GM23338 (cell line): Measurements from ENCODE around the gene CFAP90. TPM values are rescaled to one million over a fixed set of nuclear protein-coding genes. Genes with fewer than 3 reads are reported as not detected.

Experiments used
- ATAC-seq: fragments of 200-7000 bp; cut with Tn5 transposase; 3 replicates; pipeline ENCODE4 v1.9.1; 2020
- DNase-seq: peaks from one replicate; pipeline ENCODE4 v3.0.0-alpha.2; 2015; ENCODE audit warnings: low spot score
- H2AFZ ChIP-seq: fragments of 200-600 bp; sonication (generic); 2 replicates; pipeline ENCODE4 v1.8.0; 2016; ENCODE audit warnings: antibody characterized with exemption, mild to moderate bottlenecking, moderate library complexity
- H3F3A ChIP-seq: fragments of 200-600 bp; sonication (generic); replicated peaks from 2 replicates; pipeline ENCODE4 v1.8.0; 2017; ENCODE audit warnings: antibody characterized with exemption, mixed run types, low read depth
- H3K27ac ChIP-seq: fragments of 200-600 bp; sonication (generic); 2 replicates; pipeline ENCODE4 v1.6.1; 2016; ENCODE audit warnings: low read depth
- H3K27me3 ChIP-seq: fragments of 200-600 bp; sonication (generic); 2 replicates; pipeline ENCODE4 v1.8.0; 2016; ENCODE audit warnings: mild to moderate bottlenecking, mixed run types, moderate library complexity; ENCODE audit not compliant: insufficient read depth
- H3K36me3 ChIP-seq: fragments of 200-600 bp; sonication (generic); 2 replicates; pipeline ENCODE4 v1.8.0; 2016; ENCODE audit warnings: mild to moderate bottlenecking; ENCODE audit not compliant: insufficient read depth
- H3K4me1 ChIP-seq: fragments of 200-600 bp; sonication (generic); 2 replicates; pipeline ENCODE4 v1.8.0; 2016; ENCODE audit warnings: mild to moderate bottlenecking, moderate library complexity; ENCODE audit not compliant: insufficient read depth
- H3K4me2 ChIP-seq: fragments of 200-600 bp; sonication (generic); 2 replicates; pipeline ENCODE4 v1.7.1; 2017; ENCODE audit warnings: mixed run types
- H3K4me3 ChIP-seq: fragments of 200-600 bp; sonication (generic); 2 replicates; pipeline ENCODE4 v1.6.1; 2016; ENCODE audit warnings: mixed run types
- H3K79me2 ChIP-seq: fragments of 200-600 bp; sonication (generic); replicated peaks from 2 replicates; pipeline ENCODE4 v1.8.0; 2017; ENCODE audit warnings: mild to moderate bottlenecking; ENCODE audit not compliant: insufficient read depth
- H3K9me2 ChIP-seq: fragments of 200-600 bp; sonication (generic); 2 replicates; pipeline ENCODE4 v1.8.0; 2017; ENCODE audit not compliant: insufficient read depth
- H4K20me1 ChIP-seq: fragments of 200-600 bp; sonication (generic); replicated peaks from 2 replicates; pipeline ENCODE4 v1.8.0; 2017; ENCODE audit warnings: mild to moderate bottlenecking; ENCODE audit not compliant: insufficient read depth
- H3K27ac Mint-ChIP-seq: 2 replicates; pipeline ENCODE4 v1.8.0; 2020; ENCODE audit warnings: inconsistent platforms, mild to moderate bottlenecking, moderate library complexity, mixed read lengths
- H3K27me3 Mint-ChIP-seq: 3 replicates; pipeline ENCODE4 v1.8.0; 2022; ENCODE audit warnings: low read depth, mild to moderate bottlenecking, moderate library complexity, mixed read lengths, inconsistent platforms; ENCODE audit not compliant: insufficient read depth, poor library complexity
- H3K36me3 Mint-ChIP-seq: 3 replicates; pipeline ENCODE4 v1.8.0; 2021; ENCODE audit warnings: low read depth, mild to moderate bottlenecking, inconsistent platforms, moderate library complexity, mixed read lengths
- H3K4me1 Mint-ChIP-seq: 3 replicates; pipeline ENCODE4 v1.8.0; 2020; ENCODE audit warnings: mild to moderate bottlenecking, inconsistent platforms, mixed read lengths
- H3K4me3 Mint-ChIP-seq: 3 replicates; pipeline ENCODE4 v1.8.0; 2021; ENCODE audit warnings: moderate library complexity, mild to moderate bottlenecking, inconsistent platforms, mixed read lengths
- H3K9me3 Mint-ChIP-seq: 3 replicates; pipeline ENCODE4 v1.8.0; 2020; ENCODE audit warnings: moderate library complexity, mild to moderate bottlenecking, inconsistent platforms, mixed read lengths
- CREB1 ChIP-seq: fragments of 250-450 bp; sonication (Bioruptor Pico); IDR thresholded peaks from 2 replicates; pipeline ENCODE4 v1.5.0; 2020; ENCODE audit warnings: low read depth, mild to moderate bottlenecking, moderate library complexity
- CTCF ChIP-seq, 2 experiments: fragments of 200-600 bp in 1 of 2; sonication (generic) in 1 of 2; conservative IDR thresholded peaks; 2 replicates each; pipeline versions ENCODE4 v1.5.1 to v1.6.1; 2016 to 2017; ENCODE audit warnings: antibody characterized with exemption in 2 of 2, low read depth in 2 of 2, mild to moderate bottlenecking in 2 of 2, moderate library complexity in 1 of 2
- ETS1 ChIP-seq: IDR thresholded peaks from 2 replicates; pipeline ENCODE4 v1.6.1; 2016; ENCODE audit warnings: antibody characterized with exemption
- EZH2 ChIP-seq: fragments of 200-600 bp; sonication (generic); IDR thresholded peaks from one replicate; pipeline ENCODE4 v1.8.0; 2017; ENCODE audit warnings: antibody characterized with exemption, mild to moderate bottlenecking, low read depth; ENCODE audit not compliant: unreplicated experiment
- EZH2phosphoT487 ChIP-seq: fragments of 200-600 bp; sonication (generic); IDR thresholded peaks from one replicate; pipeline ENCODE4 v1.8.1; 2018; ENCODE audit warnings: antibody characterized with exemption; ENCODE audit not compliant: unreplicated experiment
- JUNB ChIP-seq: IDR thresholded peaks from one replicate; pipeline ENCODE4 v1.6.1; 2016; ENCODE audit warnings: antibody characterized with exemption; ENCODE audit not compliant: unreplicated experiment
- NANOG ChIP-seq: IDR thresholded peaks from 2 replicates; pipeline ENCODE4 v1.6.1; 2016; ENCODE audit warnings: antibody characterized with exemption, borderline replicate concordance
- POLR2AphosphoS5 ChIP-seq: IDR thresholded peaks from 2 replicates; pipeline ENCODE4 v1.6.1; 2016; ENCODE audit warnings: antibody characterized with exemption, low read depth
- STAT1 ChIP-seq: IDR thresholded peaks from one replicate; pipeline ENCODE4 v1.6.1; 2016; ENCODE audit warnings: antibody characterized with exemption; ENCODE audit not compliant: unreplicated experiment
- ZNF114 ChIP-seq: fragments of 250-450 bp; sonication (Bioruptor Pico); IDR thresholded peaks from 2 replicates; pipeline ENCODE4 v1.5.0; 2020; ENCODE audit warnings: mild to moderate bottlenecking, moderate library complexity
- ZNF331 ChIP-seq: fragments of 250-450 bp; sonication (Bioruptor Pico); IDR thresholded peaks from 2 replicates; pipeline ENCODE4 v1.5.0; 2020; ENCODE audit warnings: low read depth, mild to moderate bottlenecking, moderate library complexity
- ZNF462 ChIP-seq: fragments of 250-450 bp; sonication (Bioruptor Pico); IDR thresholded peaks from 2 replicates; pipeline ENCODE4 v1.5.0; 2020; ENCODE audit warnings: mild to moderate bottlenecking, moderate library complexity
- polyA plus RNA-seq: library from polyadenylated mRNA; unstranded; fragments of >200 nt; fragmentation: Nextera tagmentation; extraction: Ambion mirVana; gene quantifications from 2 replicates; pipeline ENCODE4 v1.2.1, GENCODE V29; 2016
- total RNA-seq: library from RNA; depleted of rRNA; stranded (reverse); fragments of >200 nt; shearing (Covaris generic); gene quantifications from 2 replicates; pipeline ENCODE4 v1.2.3, GENCODE V29; 2014
- TF ChIP-seq, protein P1 (sequence below): IDR thresholded peaks from one replicate; pipeline ENCODE4 v1.6.1; 2018; ENCODE audit warnings: antibody characterized with exemption; ENCODE audit not compliant: unreplicated experiment

Gene CFAP90
- total and polyA plus RNA-seq, 2 experiments from 2014 or later: 0.10 to 1.0 TPM

GRCh38 chr5:7882926-7883325 lies 32.0 kb upstream of the CFAP90 start:
- Histone ChIP-seq H3K36me3 (peaks cover 48% of the 10 kb centered on the region), H3K4me3 (no peak overlapping the region), H3K4me1 (no peaks in the 10 kb centered on the region), H3K9me2 (no peaks in the 10 kb centered on the region), H4K20me1 (no peaks in the 10 kb centered on the region; the same call in 1 of the 2 replicates), H3K79me2 (peaks cover 11% of the 10 kb centered on the region), H3K27ac (no peak overlapping the region), H3K27me3 (no peaks in the 10 kb centered on the region), H3F3A (no peaks in the 10 kb centered on the region), H2AFZ (no peak overlapping the region), H3K4me2 (no peak overlapping the region)
- DNase-seq: no peak
- no peak for ATAC-seq
- Mint-ChIP-seq H3K27ac (no peak overlapping the region), H3K36me3 (peaks cover 63% of the 10 kb centered on the region), H3K27me3 (no peaks in the 10 kb centered on the region), H3K4me3 (no peak overlapping the region), H3K9me3 (no peaks in the 10 kb centered on the region), H3K4me1 (no peaks in the 10 kb centered on the region)
- TF ChIP-seq EZH2phosphoT487: no peak
- no peak for TF ChIP-seq ETS1
- no peak for TF ChIP-seq JUNB
- TF ChIP-seq POLR2AphosphoS5: no peak
- TF ChIP-seq, protein P1, sequence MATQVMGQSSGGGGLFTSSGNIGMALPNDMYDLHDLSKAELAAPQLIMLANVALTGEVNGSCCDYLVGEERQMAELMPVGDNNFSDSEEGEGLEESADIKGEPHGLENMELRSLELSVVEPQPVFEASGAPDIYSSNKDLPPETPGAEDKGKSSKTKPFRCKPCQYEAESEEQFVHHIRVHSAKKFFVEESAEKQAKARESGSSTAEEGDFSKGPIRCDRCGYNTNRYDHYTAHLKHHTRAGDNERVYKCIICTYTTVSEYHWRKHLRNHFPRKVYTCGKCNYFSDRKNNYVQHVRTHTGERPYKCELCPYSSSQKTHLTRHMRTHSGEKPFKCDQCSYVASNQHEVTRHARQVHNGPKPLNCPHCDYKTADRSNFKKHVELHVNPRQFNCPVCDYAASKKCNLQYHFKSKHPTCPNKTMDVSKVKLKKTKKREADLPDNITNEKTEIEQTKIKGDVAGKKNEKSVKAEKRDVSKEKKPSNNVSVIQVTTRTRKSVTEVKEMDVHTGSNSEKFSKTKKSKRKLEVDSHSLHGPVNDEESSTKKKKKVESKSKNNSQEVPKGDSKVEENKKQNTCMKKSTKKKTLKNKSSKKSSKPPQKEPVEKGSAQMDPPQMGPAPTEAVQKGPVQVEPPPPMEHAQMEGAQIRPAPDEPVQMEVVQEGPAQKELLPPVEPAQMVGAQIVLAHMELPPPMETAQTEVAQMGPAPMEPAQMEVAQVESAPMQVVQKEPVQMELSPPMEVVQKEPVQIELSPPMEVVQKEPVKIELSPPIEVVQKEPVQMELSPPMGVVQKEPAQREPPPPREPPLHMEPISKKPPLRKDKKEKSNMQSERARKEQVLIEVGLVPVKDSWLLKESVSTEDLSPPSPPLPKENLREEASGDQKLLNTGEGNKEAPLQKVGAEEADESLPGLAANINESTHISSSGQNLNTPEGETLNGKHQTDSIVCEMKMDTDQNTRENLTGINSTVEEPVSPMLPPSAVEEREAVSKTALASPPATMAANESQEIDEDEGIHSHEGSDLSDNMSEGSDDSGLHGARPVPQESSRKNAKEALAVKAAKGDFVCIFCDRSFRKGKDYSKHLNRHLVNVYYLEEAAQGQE: no peak
- TF ChIP-seq ZNF114 (CRISPR knock-in tag): no peak
- TF ChIP-seq CREB1 (CRISPR knock-in tag): no peak
- no peak for TF ChIP-seq EZH2
- no peak for TF ChIP-seq NANOG
- TF ChIP-seq STAT1: no peak
- no peak for TF ChIP-seq ZNF462 (CRISPR knock-in tag)
- no peak for TF ChIP-seq CTCF (conservative IDR thresholded peaks at IDR 0.05; ENCODE audit: low read depth in 2 of 2)
- no peak for TF ChIP-seq ZNF331 (CRISPR knock-in tag)
